SK-N-SH treated with all-trans-retinoic acid at 6 μM for 48 hours (cell line): ENCODE measurements around the gene ZFAND3.

Experiments
- ATAC-seq: fragments of 200-7000 bp; cut with Tn5 transposase; 3 replicates; pipeline ENCODE4 v1.9.1; 2020; ENCODE audit warnings: mild to moderate bottlenecking, moderate library complexity
- BACH2 ChIP-seq: fragments of 250-450 bp; sonication (Bioruptor Pico); IDR thresholded peaks from 2 replicates; pipeline ENCODE4 v1.9.0; 2021; ENCODE audit warnings: mild to moderate bottlenecking, borderline replicate concordance
- CSDC2 ChIP-seq: fragments of 250-450 bp; sonication (Bioruptor Pico); IDR thresholded peaks from 2 replicates; pipeline ENCODE4 v1.5.0; 2020; ENCODE audit warnings: mild to moderate bottlenecking, moderate library complexity
- ESRRG ChIP-seq: fragments of 250-450 bp; sonication (Bioruptor Pico); IDR thresholded peaks from 2 replicates; pipeline ENCODE4 v1.6.1; 2021; ENCODE audit warnings: mild to moderate bottlenecking
- GLIS3 ChIP-seq: fragments of 250-450 bp; sonication (Bioruptor Pico); IDR thresholded peaks from 2 replicates; pipeline ENCODE4 v1.5.0; 2020; ENCODE audit warnings: mild to moderate bottlenecking, moderate library complexity
- ISL1 ChIP-seq: fragments of 250-450 bp; sonication (Bioruptor Pico); IDR thresholded peaks from 2 replicates; pipeline ENCODE4 v2.1.2; 2022; ENCODE audit warnings: mild to moderate bottlenecking, moderate library complexity
- OSR1 ChIP-seq: fragments of 250-450 bp; sonication (Bioruptor Pico); IDR thresholded peaks from 2 replicates; pipeline ENCODE4 v1.8.0; 2022; ENCODE audit warnings: moderate library complexity, mild to moderate bottlenecking, inconsistent platforms
- PPARA ChIP-seq: fragments of 250-450 bp; sonication (Bioruptor Pico); IDR thresholded peaks from 2 replicates; pipeline ENCODE4 v1.5.0; 2020; ENCODE audit warnings: mild to moderate bottlenecking, borderline replicate concordance
- RARB ChIP-seq: fragments of 250-450 bp; sonication (Bioruptor Pico); IDR thresholded peaks from 2 replicates; pipeline ENCODE4 v1.8.0; 2021; ENCODE audit warnings: mild to moderate bottlenecking, moderate library complexity
- SNAI2 ChIP-seq: fragments of 250-450 bp; sonication (Bioruptor Pico); IDR thresholded peaks from 2 replicates; pipeline ENCODE4 v1.5.0; 2020; ENCODE audit warnings: mild to moderate bottlenecking, moderate library complexity
- TCF4 ChIP-seq: fragments of 250-450 bp; sonication (Bioruptor Pico); IDR thresholded peaks from 2 replicates; pipeline ENCODE4 v1.8.0; 2021; ENCODE audit warnings: mild to moderate bottlenecking, moderate library complexity, borderline replicate concordance
- TOX ChIP-seq: fragments of 250-450 bp; sonication (Bioruptor Pico); IDR thresholded peaks from 2 replicates; pipeline ENCODE4 v1.8.0; 2021; ENCODE audit warnings: mild to moderate bottlenecking, moderate library complexity, borderline replicate concordance
- ZC3H10 ChIP-seq: fragments of 250-450 bp; sonication (Bioruptor Pico); IDR thresholded peaks from 2 replicates; pipeline ENCODE4 v1.5.1; 2021; ENCODE audit warnings: mild to moderate bottlenecking, moderate library complexity
- ZFP30 ChIP-seq: fragments of 450-650 bp; formaldehyde crosslinking; IDR thresholded peaks from 2 replicates; pipeline ENCODE4 v1.5.0; 2022; ENCODE audit warnings: mild to moderate bottlenecking, moderate library complexity
- ZNF565 ChIP-seq: fragments of 450-650 bp; formaldehyde crosslinking; conservative IDR thresholded peaks from 2 replicates; pipeline ENCODE4 v1.5.0; 2020; ENCODE audit warnings: low read depth, mild to moderate bottlenecking, moderate library complexity
- ZNF8 ChIP-seq: fragments of 450-650 bp; formaldehyde crosslinking; IDR thresholded peaks from 2 replicates; pipeline ENCODE4 v1.5.0; 2020; ENCODE audit warnings: mild to moderate bottlenecking, moderate library complexity
- TF ChIP-seq, protein P1 (sequence below): fragments of 250-450 bp; sonication (Bioruptor Pico); IDR thresholded peaks from 2 replicates; pipeline ENCODE4 v1.5.1; 2021; ENCODE audit warnings: mild to moderate bottlenecking, moderate library complexity
- TF ChIP-seq, protein P2 (sequence below): fragments of 250-450 bp; sonication (Bioruptor Pico); IDR thresholded peaks from 2 replicates; pipeline ENCODE4 v1.5.1; 2020; ENCODE audit warnings: low read depth, mild to moderate bottlenecking, moderate library complexity
- TF ChIP-seq, protein P3 (sequence below): fragments of 250-450 bp; sonication (Bioruptor Pico); IDR thresholded peaks from 2 replicates; pipeline ENCODE4 v1.8.0; 2020; ENCODE audit warnings: mild to moderate bottlenecking, moderate library complexity, borderline replicate concordance
- TF ChIP-seq, protein P4 (sequence below): fragments of 250-450 bp; sonication (Bioruptor Pico); IDR thresholded peaks from 2 replicates; pipeline ENCODE4 v1.5.0; 2020; ENCODE audit warnings: mild to moderate bottlenecking, moderate library complexity
- TF ChIP-seq, protein P5 (sequence below): fragments of 250-450 bp; sonication (Bioruptor Pico); IDR thresholded peaks from 2 replicates; pipeline ENCODE4 v1.8.0; 2021; ENCODE audit warnings: low read depth, mild to moderate bottlenecking, moderate library complexity, borderline replicate concordance

ZFAND3 gene

DNA sequence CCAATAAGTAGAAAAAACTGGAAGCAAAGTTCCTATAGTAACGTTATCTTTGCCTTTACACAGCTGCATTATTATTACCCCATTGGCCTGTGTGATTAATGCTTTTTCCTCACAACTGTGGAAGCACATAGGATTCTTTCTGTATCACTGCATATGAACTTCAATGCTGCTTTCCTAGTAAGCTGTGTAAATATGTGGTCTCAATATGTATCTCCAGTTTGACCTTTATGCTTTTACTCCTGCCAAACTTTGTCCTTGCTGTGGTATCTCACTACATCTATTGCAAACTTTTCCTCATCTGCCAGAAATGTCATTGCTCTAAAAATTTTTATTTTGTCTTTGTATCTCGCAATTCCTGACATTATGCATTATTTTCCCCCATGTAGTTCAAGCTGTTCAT, 168.6 kb downstream of the ZFAND3 start:
- peak; percentile 20; the same call in 1 of the 3 replicates for ATAC-seq
- no peak for TF ChIP-seq ESRRG (CRISPR knock-in tag)
- TF ChIP-seq OSR1 (CRISPR knock-in tag) = no peak
- no peak for TF ChIP-seq CSDC2
- TF ChIP-seq, protein P1, sequence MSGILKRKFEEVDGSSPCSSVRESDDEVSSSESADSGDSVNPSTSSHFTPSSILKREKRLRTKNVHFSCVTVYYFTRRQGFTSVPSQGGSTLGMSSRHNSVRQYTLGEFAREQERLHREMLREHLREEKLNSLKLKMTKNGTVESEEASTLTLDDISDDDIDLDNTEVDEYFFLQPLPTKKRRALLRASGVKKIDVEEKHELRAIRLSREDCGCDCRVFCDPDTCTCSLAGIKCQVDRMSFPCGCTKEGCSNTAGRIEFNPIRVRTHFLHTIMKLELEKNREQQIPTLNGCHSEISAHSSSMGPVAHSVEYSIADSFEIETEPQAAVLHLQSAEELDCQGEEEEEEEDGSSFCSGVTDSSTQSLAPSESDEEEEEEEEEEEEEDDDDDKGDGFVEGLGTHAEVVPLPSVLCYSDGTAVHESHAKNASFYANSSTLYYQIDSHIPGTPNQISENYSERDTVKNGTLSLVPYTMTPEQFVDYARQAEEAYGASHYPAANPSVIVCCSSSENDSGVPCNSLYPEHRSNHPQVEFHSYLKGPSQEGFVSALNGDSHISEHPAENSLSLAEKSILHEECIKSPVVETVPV (CRISPR knock-in tag) = no peak
- no peak for TF ChIP-seq ZNF8 (CRISPR knock-in tag)

DNA sequence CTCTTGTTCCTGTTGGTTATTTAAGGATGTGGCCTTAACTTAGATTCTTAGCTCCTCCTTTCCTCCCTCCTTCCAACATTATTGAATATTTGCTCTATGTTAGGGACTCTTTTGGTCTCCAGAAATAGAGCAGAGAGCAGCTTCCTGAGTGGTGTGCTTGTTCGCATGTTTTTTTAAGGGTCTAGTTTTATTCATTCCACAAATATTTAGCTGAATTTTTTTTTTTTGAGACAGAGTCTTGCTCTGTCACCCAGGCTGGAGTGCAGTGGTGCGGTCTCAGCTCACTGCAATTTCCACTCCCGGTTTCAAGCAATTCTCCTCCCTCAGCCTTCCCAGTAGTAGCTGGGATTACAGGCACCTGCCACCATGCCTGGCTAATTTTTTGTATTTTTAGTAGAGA, 169.2 kb downstream of the ZFAND3 start:
- ATAC-seq = peak; percentile 14; the same call in 1 of the 3 replicates
- TF ChIP-seq, protein P2, sequence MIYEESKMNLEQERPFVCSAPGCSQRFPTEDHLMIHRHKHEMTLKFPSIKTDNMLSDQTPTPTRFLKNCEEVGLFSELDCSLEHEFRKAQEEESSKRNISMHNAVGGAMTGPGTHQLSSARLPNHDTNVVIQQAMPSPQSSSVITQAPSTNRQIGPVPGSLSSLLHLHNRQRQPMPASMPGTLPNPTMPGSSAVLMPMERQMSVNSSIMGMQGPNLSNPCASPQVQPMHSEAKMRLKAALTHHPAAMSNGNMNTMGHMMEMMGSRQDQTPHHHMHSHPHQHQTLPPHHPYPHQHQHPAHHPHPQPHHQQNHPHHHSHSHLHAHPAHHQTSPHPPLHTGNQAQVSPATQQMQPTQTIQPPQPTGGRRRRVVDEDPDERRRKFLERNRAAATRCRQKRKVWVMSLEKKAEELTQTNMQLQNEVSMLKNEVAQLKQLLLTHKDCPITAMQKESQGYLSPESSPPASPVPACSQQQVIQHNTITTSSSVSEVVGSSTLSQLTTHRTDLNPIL = no peak
- TF ChIP-seq GLIS3 (CRISPR knock-in tag) = no peak
- no peak for TF ChIP-seq TOX
- no peak for TF ChIP-seq RARB (CRISPR knock-in tag)
- no peak for TF ChIP-seq ZNF565
- TF ChIP-seq, protein P3, sequence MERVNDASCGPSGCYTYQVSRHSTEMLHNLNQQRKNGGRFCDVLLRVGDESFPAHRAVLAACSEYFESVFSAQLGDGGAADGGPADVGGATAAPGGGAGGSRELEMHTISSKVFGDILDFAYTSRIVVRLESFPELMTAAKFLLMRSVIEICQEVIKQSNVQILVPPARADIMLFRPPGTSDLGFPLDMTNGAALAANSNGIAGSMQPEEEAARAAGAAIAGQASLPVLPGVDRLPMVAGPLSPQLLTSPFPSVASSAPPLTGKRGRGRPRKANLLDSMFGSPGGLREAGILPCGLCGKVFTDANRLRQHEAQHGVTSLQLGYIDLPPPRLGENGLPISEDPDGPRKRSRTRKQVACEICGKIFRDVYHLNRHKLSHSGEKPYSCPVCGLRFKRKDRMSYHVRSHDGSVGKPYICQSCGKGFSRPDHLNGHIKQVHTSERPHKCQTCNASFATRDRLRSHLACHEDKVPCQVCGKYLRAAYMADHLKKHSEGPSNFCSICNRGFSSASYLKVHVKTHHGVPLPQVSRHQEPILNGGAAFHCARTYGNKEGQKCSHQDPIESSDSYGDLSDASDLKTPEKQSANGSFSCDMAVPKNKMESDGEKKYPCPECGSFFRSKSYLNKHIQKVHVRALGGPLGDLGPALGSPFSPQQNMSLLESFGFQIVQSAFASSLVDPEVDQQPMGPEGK (CRISPR knock-in tag) = no peak
- TF ChIP-seq ESRRG (CRISPR knock-in tag) = no peak
- TF ChIP-seq CSDC2 = no peak
- TF ChIP-seq ZNF8 (CRISPR knock-in tag) = no peak
- no peak for TF ChIP-seq ZFP30 (CRISPR knock-in tag)
- TF ChIP-seq BACH2 = no peak
- TF ChIP-seq SNAI2 (CRISPR knock-in tag) = no peak
- TF ChIP-seq, protein P4, sequence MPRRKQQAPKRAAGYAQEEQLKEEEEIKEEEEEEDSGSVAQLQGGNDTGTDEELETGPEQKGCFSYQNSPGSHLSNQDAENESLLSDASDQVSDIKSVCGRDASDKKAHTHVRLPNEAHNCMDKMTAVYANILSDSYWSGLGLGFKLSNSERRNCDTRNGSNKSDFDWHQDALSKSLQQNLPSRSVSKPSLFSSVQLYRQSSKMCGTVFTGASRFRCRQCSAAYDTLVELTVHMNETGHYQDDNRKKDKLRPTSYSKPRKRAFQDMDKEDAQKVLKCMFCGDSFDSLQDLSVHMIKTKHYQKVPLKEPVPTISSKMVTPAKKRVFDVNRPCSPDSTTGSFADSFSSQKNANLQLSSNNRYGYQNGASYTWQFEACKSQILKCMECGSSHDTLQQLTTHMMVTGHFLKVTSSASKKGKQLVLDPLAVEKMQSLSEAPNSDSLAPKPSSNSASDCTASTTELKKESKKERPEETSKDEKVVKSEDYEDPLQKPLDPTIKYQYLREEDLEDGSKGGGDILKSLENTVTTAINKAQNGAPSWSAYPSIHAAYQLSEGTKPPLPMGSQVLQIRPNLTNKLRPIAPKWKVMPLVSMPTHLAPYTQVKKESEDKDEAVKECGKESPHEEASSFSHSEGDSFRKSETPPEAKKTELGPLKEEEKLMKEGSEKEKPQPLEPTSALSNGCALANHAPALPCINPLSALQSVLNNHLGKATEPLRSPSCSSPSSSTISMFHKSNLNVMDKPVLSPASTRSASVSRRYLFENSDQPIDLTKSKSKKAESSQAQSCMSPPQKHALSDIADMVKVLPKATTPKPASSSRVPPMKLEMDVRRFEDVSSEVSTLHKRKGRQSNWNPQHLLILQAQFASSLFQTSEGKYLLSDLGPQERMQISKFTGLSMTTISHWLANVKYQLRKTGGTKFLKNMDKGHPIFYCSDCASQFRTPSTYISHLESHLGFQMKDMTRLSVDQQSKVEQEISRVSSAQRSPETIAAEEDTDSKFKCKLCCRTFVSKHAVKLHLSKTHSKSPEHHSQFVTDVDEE (CRISPR knock-in tag) = no peak
- TF ChIP-seq, all 23 proteins: peak for 0

DNA sequence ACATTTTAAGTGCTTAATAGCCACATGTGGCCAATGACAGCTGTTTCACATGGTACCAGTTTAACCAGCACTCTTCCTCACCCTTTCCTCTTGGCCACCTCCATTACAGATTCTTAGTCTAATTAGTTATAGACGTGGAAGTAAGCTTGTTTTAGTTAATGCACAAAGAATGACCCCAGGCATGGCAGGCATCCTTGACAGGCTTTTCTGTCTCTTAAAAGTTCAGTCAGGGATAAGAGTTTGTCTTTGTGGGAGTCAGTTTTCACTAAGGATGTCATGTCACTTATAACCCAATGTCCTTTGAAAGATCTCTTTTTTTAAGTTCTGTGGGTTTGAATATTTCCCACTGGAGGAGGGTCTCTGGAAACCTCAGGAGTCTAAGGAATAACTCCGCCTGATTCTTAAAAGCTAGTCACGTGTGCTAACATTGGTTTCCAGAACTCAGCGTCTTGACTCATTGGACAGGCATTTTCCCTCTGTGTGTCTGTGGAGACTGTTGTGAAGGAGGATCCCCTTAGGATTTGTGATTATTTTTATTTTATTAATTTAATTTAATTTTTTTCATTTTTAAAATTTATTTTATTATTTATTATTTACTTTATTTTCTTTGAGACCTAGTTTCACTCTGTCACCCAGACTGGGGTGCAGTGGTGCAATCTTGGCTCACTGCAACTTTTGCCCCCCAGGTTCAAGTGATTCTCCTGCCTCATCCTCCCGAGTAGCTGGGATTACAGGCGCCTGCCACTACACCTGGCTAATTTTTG, 171.4 kb downstream of the ZFAND3 start:
- peak; percentile 82 for ATAC-seq
- TF ChIP-seq SNAI2 (CRISPR knock-in tag) (no peak), PPARA (no peak), ZC3H10 (CRISPR knock-in tag) (no peak), ZNF8 (CRISPR knock-in tag) (no peak), ISL1 (CRISPR knock-in tag) (no peak), ZFP30 (CRISPR knock-in tag) (no peak), ZNF565 (no peak), TOX (no peak), ESRRG (CRISPR knock-in tag) (no peak), TCF4 (CRISPR knock-in tag) (no peak), GLIS3 (CRISPR knock-in tag) (no peak)
- TF ChIP-seq, protein P4 (CRISPR knock-in tag) = no peak
- TF ChIP-seq, protein P5, sequence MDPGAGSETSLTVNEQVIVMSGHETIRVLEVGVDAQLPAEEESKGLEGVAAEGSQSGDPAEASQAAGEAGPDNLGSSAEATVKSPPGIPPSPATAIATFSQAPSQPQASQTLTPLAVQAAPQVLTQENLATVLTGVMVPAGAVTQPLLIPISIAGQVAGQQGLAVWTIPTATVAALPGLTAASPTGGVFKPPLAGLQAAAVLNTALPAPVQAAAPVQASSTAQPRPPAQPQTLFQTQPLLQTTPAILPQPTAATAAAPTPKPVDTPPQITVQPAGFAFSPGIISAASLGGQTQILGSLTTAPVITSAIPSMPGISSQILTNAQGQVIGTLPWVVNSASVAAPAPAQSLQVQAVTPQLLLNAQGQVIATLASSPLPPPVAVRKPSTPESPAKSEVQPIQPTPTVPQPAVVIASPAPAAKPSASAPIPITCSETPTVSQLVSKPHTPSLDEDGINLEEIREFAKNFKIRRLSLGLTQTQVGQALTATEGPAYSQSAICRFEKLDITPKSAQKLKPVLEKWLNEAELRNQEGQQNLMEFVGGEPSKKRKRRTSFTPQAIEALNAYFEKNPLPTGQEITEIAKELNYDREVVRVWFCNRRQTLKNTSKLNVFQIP (CRISPR knock-in tag) = no peak
- TF ChIP-seq, protein P1 (CRISPR knock-in tag) = no peak
- TF ChIP-seq, all 23 proteins: peak for 0
